HepG2 (cell line): ENCODE results near the gene SMIM20. TPM values are rescaled to one million over a fixed set of nuclear protein-coding genes. Genes with fewer than 3 reads are reported as not detected.

ENCODE experiments used
- ATAC-seq: fragments of 200-7000 bp; cut with Tn5 transposase; 3 replicates; pipeline ENCODE4 v1.9.1; 2020; ENCODE audit warnings: mild to moderate bottlenecking, moderate library complexity
- BruUV-seq: library from RNA; stranded (reverse); fragments of 400-500 nt; replicated peaks from 2 replicates; lab custom pipeline; 2021; lab: Mats Ljungman, UMichigan
- CTCF ChIA-PET: fragments of 300-600 bp; formaldehyde crosslinking; extraction: SDS; loops from one replicate; lab custom pipeline; 2021; ENCODE audit warnings: low total read pairs, inconsistent platforms, low intra/inter-chr PET ratio; lab: Yijun Ruan, JAX
- POLR2A ChIA-PET: fragments of 350-600 bp; sonication (Branson Sonifier 250); formaldehyde crosslinking; loops from one replicate; lab custom pipeline; 2020; ENCODE audit warnings: antibody characterized with exemption, inconsistent platforms; lab: Yijun Ruan, JAX
- DNase-seq: peaks from one replicate; pipeline ENCODE4 v3.0.0-alpha.2; 2015; ENCODE audit warnings: low spot score
- FAIRE-seq: peaks from 3 replicates; lab custom pipeline; 2011; peaks lifted over from hg19 to GRCh38; lab: Jason Lieb, UNC
- H2AFZ ChIP-seq: one replicate; pipeline ENCODE4 v1.6.1; 2011; ENCODE audit warnings: low read length, inconsistent platforms
- H3K27ac ChIP-seq: fragments of 300-600 bp; 3 replicates; pipeline ENCODE4 v1.8.0; 2011; ENCODE audit warnings: mixed run types, mild to moderate bottlenecking, mixed read lengths, low read length, inconsistent platforms; ENCODE audit not compliant: insufficient read depth; ENCODE audit errors: extremely low read length
- H3K27me3 ChIP-seq, 2 experiments: fragments of 200-600 bp in 1 of 2; 2 replicates in 1 of 2; 3 replicates in 1 of 2; pipeline versions ENCODE4 v1.6.0 to v1.8.0; 2011; ENCODE audit warnings: low read length in 2 of 2, mild to moderate bottlenecking in 2 of 2, moderate library complexity in 2 of 2, inconsistent platforms in 1 of 2; ENCODE audit not compliant: insufficient read depth in 2 of 2, control insufficient read depth in 1 of 2
- H3K36me3 ChIP-seq, 2 experiments: fragments of 200-600 bp in 1 of 2; replicated peaks in 1 of 2; 2 replicates in 1 of 2; 3 replicates in 1 of 2; pipeline versions ENCODE4 v1.5.1 to v1.8.0; 2011; ENCODE audit warnings: low read length in 2 of 2, inconsistent platforms in 1 of 2; ENCODE audit not compliant: insufficient read depth in 2 of 2, control insufficient read depth in 1 of 2
- H3K4me1 ChIP-seq: 2 replicates; pipeline ENCODE4 v1.5.1; 2012; ENCODE audit warnings: low read length, inconsistent platforms; ENCODE audit not compliant: insufficient read depth
- H3K4me2 ChIP-seq: 2 replicates; pipeline ENCODE4 v1.6.0; 2011; ENCODE audit warnings: low read depth, low read length, inconsistent platforms
- H3K4me3 ChIP-seq, 3 experiments: fragments of 200-600 bp in 1 of 3; sonication (generic), shearing (Covaris generic) in 1 of 3; replicated peaks in 1 of 3; 2 replicates each; pipeline ENCODE4 v1.5.1; 2011 to 2016; ENCODE audit warnings: low read length in 3 of 3, inconsistent platforms in 2 of 3, low read depth in 2 of 3, mild to moderate bottlenecking in 2 of 3, control low read depth in 1 of 3, mixed read lengths in 1 of 3; ENCODE audit not compliant: insufficient read depth in 1 of 3
- H3K79me2 ChIP-seq: one replicate; pipeline ENCODE4 v1.6.1; 2011; ENCODE audit warnings: low read length, inconsistent platforms; ENCODE audit not compliant: insufficient read depth
- H3K9ac ChIP-seq: 2 replicates; pipeline ENCODE4 v1.6.0; 2011; ENCODE audit warnings: mild to moderate bottlenecking, low read depth, low read length, inconsistent platforms; ENCODE audit not compliant: insufficient read depth
- H3K9me3 ChIP-seq: 2 replicates; pipeline ENCODE4 v1.5.1; 2012; ENCODE audit warnings: mild to moderate bottlenecking, low read length
- H4K20me1 ChIP-seq: 2 replicates; pipeline ENCODE4 v1.6.0; 2011; ENCODE audit warnings: inconsistent platforms, mild to moderate bottlenecking, low read length, moderate library complexity; ENCODE audit not compliant: insufficient read depth
- ATRX ChIP-seq: sonication (generic); formaldehyde crosslinking; IDR thresholded peaks from 2 replicates; pipeline ENCODE4 v1.4.0; 2020; ENCODE audit warnings: missing genetic modification reagents, borderline replicate concordance
- GPBP1L1 ChIP-seq: sonication (generic); formaldehyde crosslinking; IDR thresholded peaks from 2 replicates; pipeline ENCODE4 v1.5.0; 2020; ENCODE audit warnings: mild to moderate bottlenecking, missing genetic modification reagents
- ZNF205 ChIP-seq: IDR thresholded peaks from 2 replicates; pipeline ENCODE4 v1.6.1; 2018; ENCODE audit warnings: missing biosample characterization, missing genetic modification reagents
- ZNF672 ChIP-seq: sonication (generic); formaldehyde crosslinking; IDR thresholded peaks from 2 replicates; pipeline ENCODE4 v1.8.1; 2022; ENCODE audit warnings: missing genetic modification reagents
- WGBS: methylation state at CpG from one replicate; pipeline ENCODE4 v1.1.6; 2017; ENCODE audit warnings: low lambda C conversion rate; 5-methylcytosine and 5-hydroxymethylcytosine counted together
- in situ Hi-C: cut with HindIII; loops from 2 replicates; pipeline ENCODE4 v1.10.0; 2017; ENCODE audit warnings: low pct_unique_long_range_greater_than_20kb; ENCODE audit not compliant: extremely low pct_ligation_motif_present
- intact Hi-C: fragments of 100-400 bp; cut with micrococcal nuclease; formaldehyde crosslinking; loops from one replicate; pipeline ENCODE4 v1.10.0; 2022; ENCODE audit not compliant: unreplicated experiment
- polyA plus RNA-seq, 8 experiments: library from polyadenylated mRNA; depleted of rRNA in 3 of 8; stranded (reverse) in 7 of 8; unstranded in 1 of 8; fragments of >200 nt; fragmentation: Illumina TruSeq in 4 of 8; extraction: Trizol in 4 of 8; gene quantifications; 2 replicates each; pipeline versions ENCODE4 v1.2.1 to v1.2.3, GENCODE V29; 2011 to 2016; ENCODE audit warnings: low read depth in 4 of 8, missing spikeins in 1 of 8, mixed read lengths in 1 of 8; ENCODE audit not compliant: insufficient read depth in 1 of 8
- total RNA-seq, 5 experiments: library from RNA; depleted of rRNA; stranded (reverse); fragments of >200 nt; fragmentation: Illumina TruSeq; extraction: Trizol; gene quantifications; 2 replicates each; pipeline ENCODE4 v1.2.3, GENCODE V29; 2016; ENCODE audit warnings: low read depth in 1 of 5

SMIM20 gene
- total and polyA plus RNA-seq, 2 of the 13 experiments (the other 11 are each of a cell fraction or from before 2014, with no cell fraction given) = 26.3 to 30.2 TPM

- Histone ChIP-seq H3K27me3 (no peaks in the 10 kb centered on the region), H4K20me1 (no peaks in the 10 kb centered on the region), H2AFZ (no peak overlapping the region), H3K4me3 (no peak overlapping the region), H3K4me2 (no peak overlapping the region), H3K79me2 (no peaks in the 10 kb centered on the region), H3K4me1 (peaks cover 12% of the 10 kb centered on the region), H3K36me3 (peaks cover 0 to 11% of the 10 kb centered on the region in 2 experiments; a peak in 1 of 5 replicates), H3K9me3 (no peaks in the 10 kb centered on the region), H3K9ac (no peak overlapping the region), H3K27ac (no peak overlapping the region)
- no peak for ATAC-seq
- no peak for FAIRE-seq
- BruUV-seq = no TSS peak
- ChIA-PET CTCF (no interaction called here), POLR2A (no interaction called here)
- in situ Hi-C loops = no loop called here
- WGBS = 96% methylated on average over 10 of the region's 10 CpGs
- intact Hi-C loops = loop anchor here (5.0 kb wide), 1 partner anchor 65 kb away; no protein-coding TSS in a partner anchor
- no peak for DNase-seq
- TF ChIP-seq ZNF672 (CRISPR knock-in tag) = no peak
- no peak for TF ChIP-seq ATRX (CRISPR knock-in tag)
- TF ChIP-seq GPBP1L1 (CRISPR knock-in tag) = no peak
- no peak for TF ChIP-seq ZNF205 (CRISPR knock-in tag)
These were observed 13.6 kb downstream of the SMIM20 start for GRCh38 chr4:25927361-25928195.
